OCI-LY7 (cell line): Measurements from ENCODE around the gene KDELR1. TPM values are rescaled to one million over a fixed set of nuclear protein-coding genes. Genes with fewer than 3 reads are reported as not detected.

Experiments used
- BruUV-seq: library from RNA; stranded (reverse); fragments of 400-500 nt; replicated peaks from 2 replicates; lab custom pipeline; 2021; lab: Mats Ljungman, UMichigan
- CTCF ChIA-PET: fragments of 300-600 bp; sonication (Branson Sonifier 250); formaldehyde crosslinking; loops from one replicate; lab custom pipeline; 2022; ENCODE audit warnings: antibody characterized with exemption; ENCODE audit not compliant: unreplicated experiment; lab: Charles Lee
- POLR2A ChIA-PET: fragments of 300-600 bp; sonication (Branson Sonifier 250); formaldehyde crosslinking; loops from one replicate; lab custom pipeline; 2022; ENCODE audit warnings: antibody characterized with exemption; lab: Charles Lee
- DNase-seq: peaks from one replicate; pipeline ENCODE4 v3.0.0-alpha.2; 2015; ENCODE audit warnings: low spot score
- H2AFZ ChIP-seq: fragments of 200-600 bp; sonication (generic), shearing (Covaris generic); 2 replicates; pipeline ENCODE4 v1.6.1; 2014; ENCODE audit warnings: mild to moderate bottlenecking, antibody characterized with exemption, low read length, moderate library complexity
- H3K27ac ChIP-seq: fragments of 200-600 bp; sonication (generic); 2 replicates; pipeline ENCODE4 v1.5.1; 2014; ENCODE audit warnings: mixed run types, low read depth, mild to moderate bottlenecking, moderate library complexity, low read length, inconsistent platforms; ENCODE audit not compliant: poor library complexity, severe bottlenecking
- H3K36me3 ChIP-seq: fragments of 200-600 bp; sonication (generic); 2 replicates; pipeline ENCODE4 v1.6.1; 2014; ENCODE audit warnings: mild to moderate bottlenecking, antibody characterized with exemption, low read length, moderate library complexity, mixed read lengths; ENCODE audit not compliant: insufficient read depth
- H3K4me1 ChIP-seq: fragments of 200-600 bp; sonication (generic); 2 replicates; pipeline ENCODE4 v1.5.1; 2014; ENCODE audit warnings: mild to moderate bottlenecking, low read length; ENCODE audit not compliant: insufficient read depth, poor library complexity, severe bottlenecking
- H3K4me2 ChIP-seq: fragments of 200-600 bp; sonication (generic); 2 replicates; pipeline ENCODE4 v1.6.1; 2014; ENCODE audit warnings: mild to moderate bottlenecking, low read length
- H3K4me3 ChIP-seq: fragments of 200-600 bp; sonication (generic); 2 replicates; pipeline ENCODE4 v1.5.1; 2014; ENCODE audit warnings: mild to moderate bottlenecking, low read depth, low read length; ENCODE audit not compliant: poor library complexity, severe bottlenecking
- H3K79me2 ChIP-seq: fragments of 200-600 bp; sonication (generic); 2 replicates; pipeline ENCODE4 v1.6.1; 2016; ENCODE audit warnings: low read depth, mild to moderate bottlenecking, low read length, moderate library complexity, mixed read lengths; ENCODE audit not compliant: insufficient read depth
- H3K9me2 ChIP-seq: fragments of 200-600 bp; sonication (generic); 2 replicates; pipeline ENCODE4 v1.6.1; 2016; ENCODE audit warnings: mild to moderate bottlenecking, low read length, mixed read lengths; ENCODE audit not compliant: insufficient read depth
- H3K9me3 ChIP-seq: fragments of 200-600 bp; sonication (generic); 2 replicates; pipeline ENCODE4 v1.6.1; 2014; ENCODE audit warnings: mild to moderate bottlenecking, mixed run types, low read length, mixed read lengths
- H4K20me1 ChIP-seq: fragments of 200-600 bp; sonication (generic); 2 replicates; pipeline ENCODE4 v1.6.1; 2014; ENCODE audit warnings: mild to moderate bottlenecking, antibody characterized with exemption, low read length, moderate library complexity, mixed read lengths; ENCODE audit not compliant: insufficient read depth
- EZH2phosphoT487 ChIP-seq: fragments of 200-600 bp; sonication (generic); IDR thresholded peaks from 2 replicates; pipeline ENCODE4 v1.6.1; 2018; ENCODE audit warnings: low read depth, borderline replicate concordance, mild to moderate bottlenecking, mixed run types, antibody characterized with exemption, low read length, moderate library complexity, mixed read lengths
- intact Hi-C: fragments of 100-400 bp; cut with micrococcal nuclease; formaldehyde crosslinking; loops from one replicate; pipeline ENCODE4 v1.10.0; 2022; ENCODE audit not compliant: unreplicated experiment
- total RNA-seq, 2 experiments: library from RNA; depleted of rRNA in 1 of 2; stranded (reverse); fragments of >200 nt in 1 of 2; shearing (Covaris generic) in 1 of 2; gene quantifications; 2 replicates each; pipeline ENCODE4 v1.2.3, GENCODE V29; 2014 to 2022
- TF ChIP-seq, protein P1 (sequence below): fragments of 200-600 bp; sonication (generic); conservative IDR thresholded peaks from 2 replicates; pipeline ENCODE4 v1.5.1; 2014; ENCODE audit warnings: mild to moderate bottlenecking, antibody characterized with exemption, low read length, moderate library complexity, mixed read lengths

KDELR1 gene
- total RNA-seq, 2 experiments from 2014 or later, result 38.8 to 63.8 TPM

DNA sequence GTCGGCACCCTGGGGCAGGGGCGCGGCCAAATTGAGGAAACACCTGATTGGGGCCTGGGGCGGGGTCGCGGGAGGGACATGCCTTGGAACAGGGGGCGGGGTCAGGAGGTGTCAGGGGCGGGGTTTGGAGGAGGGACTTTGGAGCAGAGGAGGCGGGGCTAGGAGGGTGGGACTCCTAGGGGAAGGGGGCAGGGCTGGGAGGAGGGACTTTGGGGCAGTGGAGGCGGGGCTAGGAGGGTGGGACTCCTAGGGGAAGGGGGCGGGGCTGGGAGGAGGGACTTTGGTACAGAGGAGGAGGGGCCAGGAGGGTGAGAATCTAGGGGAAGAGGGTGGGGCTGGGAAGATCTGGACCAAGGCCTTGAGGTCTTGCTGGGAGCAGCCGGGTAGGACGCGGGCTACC lies 24.0 kb upstream of the KDELR1 start:
- H3K4me3 ChIP-seq, result no peak overlapping the region
- no peaks in the 10 kb centered on the region for H4K20me1 ChIP-seq
- BruUV-seq, result no TSS peak
- H3K27ac ChIP-seq, result no peak overlapping the region
- intact Hi-C loops, result no loop called here
- TF ChIP-seq, protein P1, sequence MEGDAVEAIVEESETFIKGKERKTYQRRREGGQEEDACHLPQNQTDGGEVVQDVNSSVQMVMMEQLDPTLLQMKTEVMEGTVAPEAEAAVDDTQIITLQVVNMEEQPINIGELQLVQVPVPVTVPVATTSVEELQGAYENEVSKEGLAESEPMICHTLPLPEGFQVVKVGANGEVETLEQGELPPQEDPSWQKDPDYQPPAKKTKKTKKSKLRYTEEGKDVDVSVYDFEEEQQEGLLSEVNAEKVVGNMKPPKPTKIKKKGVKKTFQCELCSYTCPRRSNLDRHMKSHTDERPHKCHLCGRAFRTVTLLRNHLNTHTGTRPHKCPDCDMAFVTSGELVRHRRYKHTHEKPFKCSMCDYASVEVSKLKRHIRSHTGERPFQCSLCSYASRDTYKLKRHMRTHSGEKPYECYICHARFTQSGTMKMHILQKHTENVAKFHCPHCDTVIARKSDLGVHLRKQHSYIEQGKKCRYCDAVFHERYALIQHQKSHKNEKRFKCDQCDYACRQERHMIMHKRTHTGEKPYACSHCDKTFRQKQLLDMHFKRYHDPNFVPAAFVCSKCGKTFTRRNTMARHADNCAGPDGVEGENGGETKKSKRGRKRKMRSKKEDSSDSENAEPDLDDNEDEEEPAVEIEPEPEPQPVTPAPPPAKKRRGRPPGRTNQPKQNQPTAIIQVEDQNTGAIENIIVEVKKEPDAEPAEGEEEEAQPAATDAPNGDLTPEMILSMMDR, result no peak
- TF ChIP-seq EZH2phosphoT487, result no peak
- H3K4me1 ChIP-seq, result no peaks in the 10 kb centered on the region
- ChIA-PET CTCF (no interaction called here), POLR2A (no interaction called here)
- H2AFZ ChIP-seq, result no peak overlapping the region
- H3K4me2 ChIP-seq, result no peak overlapping the region
- H3K79me2 ChIP-seq, result no peaks in the 10 kb centered on the region
- DNase-seq, result peak; percentile 92
- no peaks in the 10 kb centered on the region for H3K36me3 ChIP-seq
- H3K9me2 ChIP-seq, result no peaks in the 10 kb centered on the region
- no peaks in the 10 kb centered on the region for H3K9me3 ChIP-seq

DNA sequence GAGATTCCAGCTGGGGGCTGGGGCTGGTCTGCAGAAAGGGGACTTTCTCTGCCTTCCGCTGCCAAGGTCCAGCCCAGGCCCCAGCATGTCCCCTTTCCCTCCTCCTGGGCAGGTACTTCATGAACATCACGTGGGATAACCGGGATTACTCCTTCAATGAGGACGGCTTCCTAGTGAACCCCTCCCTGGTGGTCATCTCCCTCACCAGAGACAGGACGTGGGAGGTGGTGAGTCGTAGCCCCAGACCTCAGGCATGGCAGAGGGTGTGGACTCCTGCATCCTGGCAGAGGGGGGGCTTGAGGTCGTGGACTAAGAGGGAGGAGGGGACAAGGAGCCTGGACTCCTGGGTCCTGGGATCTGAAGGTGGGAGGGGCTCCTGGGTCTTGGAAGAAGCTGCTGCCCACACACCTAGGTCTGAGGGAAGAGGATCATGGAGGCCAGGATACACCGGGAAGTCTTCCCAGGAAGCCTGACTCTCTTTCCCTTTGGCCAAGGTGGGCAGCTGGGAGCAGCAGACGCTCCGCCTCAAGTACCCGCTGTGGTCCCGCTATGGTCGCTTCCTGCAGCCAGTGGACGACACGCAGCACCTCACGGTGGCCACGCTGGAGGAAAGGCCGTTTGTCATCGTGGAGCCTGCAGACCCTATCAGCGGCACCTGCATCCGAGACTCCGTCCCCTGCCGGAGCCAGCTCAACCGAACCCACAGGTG lies 22.7 kb upstream of the KDELR1 start:
- Histone ChIP-seq H3K27ac (no peak overlapping the region), H3K4me2 (no peak overlapping the region), H2AFZ (no peak overlapping the region), H3K4me3 (no peak overlapping the region), H3K4me1 (no peaks in the 10 kb centered on the region), H3K36me3 (no peaks in the 10 kb centered on the region), H3K9me3 (no peaks in the 10 kb centered on the region), H3K79me2 (no peaks in the 10 kb centered on the region), H4K20me1 (no peaks in the 10 kb centered on the region), H3K9me2 (no peaks in the 10 kb centered on the region)
- intact Hi-C loops, result no loop called here
- BruUV-seq, result no TSS peak
- ChIA-PET CTCF (no interaction called here), POLR2A (no interaction called here)
- no peak for TF ChIP-seq EZH2phosphoT487
- TF ChIP-seq, protein P1, result no peak
- no peak for DNase-seq

DNA sequence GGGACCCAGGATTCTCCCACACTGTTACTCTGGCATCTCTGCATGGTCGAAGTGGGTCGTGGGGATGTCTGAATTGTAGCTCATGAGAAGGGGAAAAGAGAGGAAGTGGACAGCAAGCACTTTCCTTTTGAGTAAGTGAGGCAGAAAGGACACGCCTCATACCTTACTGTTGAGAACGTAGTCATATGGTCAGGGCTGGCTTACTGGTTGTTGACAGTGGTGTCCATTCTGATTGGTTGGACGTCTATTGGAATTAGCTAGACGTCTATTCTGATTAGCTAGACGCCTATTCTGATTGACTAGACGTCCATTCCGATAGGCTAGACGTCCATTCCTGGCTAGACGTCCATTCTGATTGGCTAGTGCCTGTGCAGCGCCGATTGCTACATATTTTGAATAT lies 14.5 kb upstream of the KDELR1 start:
- H3K4me3 ChIP-seq, result no peak overlapping the region
- H2AFZ ChIP-seq, result no peak overlapping the region
- H3K4me2 ChIP-seq, result no peak overlapping the region
- H3K27ac ChIP-seq, result no peak overlapping the region
- BruUV-seq, result no TSS peak
- ChIA-PET POLR2A (no interaction called here), CTCF (no interaction called here)
- no peaks in the 10 kb centered on the region for H3K36me3 ChIP-seq
- no peaks in the 10 kb centered on the region for H3K9me2 ChIP-seq
- intact Hi-C loops, result no loop called here
- H3K4me1 ChIP-seq, result peaks cover 9% of the 10 kb centered on the region
- DNase-seq, result no peak
- H4K20me1 ChIP-seq, result no peaks in the 10 kb centered on the region
- H3K9me3 ChIP-seq, result no peaks in the 10 kb centered on the region
- TF ChIP-seq, protein P1, result no peak
- no peak for TF ChIP-seq EZH2phosphoT487
- no peaks in the 10 kb centered on the region for H3K79me2 ChIP-seq
